Measurements from ENCODE around the gene PRR20G. TPM values are rescaled to one million over a fixed set of nuclear protein-coding genes. Genes with fewer than 3 reads are reported as not detected.

PRR20G gene
- total RNA-seq, 1 experiment from 2014 or later: not detected

DNA sequence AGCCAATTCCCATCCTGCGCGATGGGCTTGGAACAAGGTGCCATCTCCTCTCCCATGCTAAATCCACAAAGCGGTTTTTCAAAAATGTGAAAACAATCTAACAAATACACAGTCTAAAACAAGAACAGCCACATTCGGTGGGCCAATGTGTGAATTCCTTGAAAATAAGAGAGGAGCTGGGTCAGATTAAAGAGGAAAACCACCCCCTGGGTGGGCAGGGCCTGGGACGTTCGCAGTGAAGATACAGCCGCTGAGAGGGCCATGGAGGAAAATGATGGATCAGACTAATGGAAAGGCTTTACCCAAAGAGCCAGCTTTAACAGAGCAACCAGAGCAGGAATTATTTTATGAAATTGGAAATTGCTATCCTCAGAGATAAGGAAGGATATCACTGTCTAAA, 27.4 kb downstream of the PRR20G start:
- H3K4me2 ChIP-seq: no peak overlapping the region
- H3K9me3 ChIP-seq (ENCODE audit: insufficient read depth, low read depth): no peaks in the 10 kb centered on the region
- DNase-seq: no peak
- H3K36me3 ChIP-seq (ENCODE audit: low read depth): no peaks in the 10 kb centered on the region
- no peaks in the 10 kb centered on the region for H4K20me1 ChIP-seq (ENCODE audit: insufficient read depth)
- CTCF ChIA-PET: no interaction called here
- no peaks in the 10 kb centered on the region for H3K4me1 ChIP-seq (replicated peaks; ENCODE audit: insufficient read depth)
- intact Hi-C loops (cut with micrococcal nuclease; ENCODE audit: unreplicated experiment): no loop called here
- H3K79me2 ChIP-seq (ENCODE audit: low read depth): no peaks in the 10 kb centered on the region
- no peak overlapping the region for H2AFZ ChIP-seq
- no peaks in the 10 kb centered on the region; the same call in none of the 2 replicates for H3K27me3 ChIP-seq (ENCODE audit: insufficient read depth, low read depth)
- no peaks in the 10 kb centered on the region for H3K9me2 ChIP-seq (ENCODE audit: insufficient read depth)
- POLR2A ChIA-PET (ENCODE audit: unreplicated experiment): no interaction called here
- H3K27ac ChIP-seq: no peak overlapping the region
- H3K4me3 ChIP-seq: no peak overlapping the region
- H3F3A ChIP-seq (ENCODE audit: insufficient read depth, low read depth): no peaks in the 10 kb centered on the region
- no peak for TF ChIP-seq EZH2 (IDR thresholded peaks at IDR 0.05; ENCODE audit: low read depth)
- TF ChIP-seq, protein P1, sequence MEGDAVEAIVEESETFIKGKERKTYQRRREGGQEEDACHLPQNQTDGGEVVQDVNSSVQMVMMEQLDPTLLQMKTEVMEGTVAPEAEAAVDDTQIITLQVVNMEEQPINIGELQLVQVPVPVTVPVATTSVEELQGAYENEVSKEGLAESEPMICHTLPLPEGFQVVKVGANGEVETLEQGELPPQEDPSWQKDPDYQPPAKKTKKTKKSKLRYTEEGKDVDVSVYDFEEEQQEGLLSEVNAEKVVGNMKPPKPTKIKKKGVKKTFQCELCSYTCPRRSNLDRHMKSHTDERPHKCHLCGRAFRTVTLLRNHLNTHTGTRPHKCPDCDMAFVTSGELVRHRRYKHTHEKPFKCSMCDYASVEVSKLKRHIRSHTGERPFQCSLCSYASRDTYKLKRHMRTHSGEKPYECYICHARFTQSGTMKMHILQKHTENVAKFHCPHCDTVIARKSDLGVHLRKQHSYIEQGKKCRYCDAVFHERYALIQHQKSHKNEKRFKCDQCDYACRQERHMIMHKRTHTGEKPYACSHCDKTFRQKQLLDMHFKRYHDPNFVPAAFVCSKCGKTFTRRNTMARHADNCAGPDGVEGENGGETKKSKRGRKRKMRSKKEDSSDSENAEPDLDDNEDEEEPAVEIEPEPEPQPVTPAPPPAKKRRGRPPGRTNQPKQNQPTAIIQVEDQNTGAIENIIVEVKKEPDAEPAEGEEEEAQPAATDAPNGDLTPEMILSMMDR (conservative IDR thresholded peaks at IDR 0.05): no peak
- no TSS peak for BruUV-seq (replicated peaks)

DNA sequence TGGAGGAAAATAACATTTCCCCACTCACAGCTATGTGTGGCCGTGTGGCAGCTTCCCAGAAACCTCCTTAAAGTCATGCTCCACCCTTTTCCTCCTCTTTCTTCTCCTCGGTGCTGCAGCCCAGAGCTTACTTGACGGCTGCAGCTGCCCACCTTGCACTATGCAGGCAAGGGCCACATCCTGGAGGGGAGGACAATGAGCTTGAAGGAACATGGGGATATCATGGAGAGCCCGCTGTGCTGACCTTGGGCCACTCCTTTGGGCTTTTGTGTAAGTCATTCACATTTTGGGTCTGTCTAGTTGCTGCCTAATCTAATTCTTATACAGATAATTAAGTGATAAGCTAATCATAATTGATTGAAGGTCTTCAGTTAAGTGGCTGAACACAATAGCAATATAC, 28.0 kb downstream of the PRR20G start:
- no TSS peak for BruUV-seq (replicated peaks)
- Histone ChIP-seq H3K4me1 (replicated peaks; ENCODE audit: insufficient read depth) (no peaks in the 10 kb centered on the region), H3K9me2 (ENCODE audit: insufficient read depth) (no peaks in the 10 kb centered on the region), H3K27me3 (ENCODE audit: insufficient read depth, low read depth) (no peaks in the 10 kb centered on the region; the same call in none of the 2 replicates), H3K4me2 (no peak overlapping the region), H3F3A (ENCODE audit: insufficient read depth, low read depth) (no peaks in the 10 kb centered on the region), H4K20me1 (ENCODE audit: insufficient read depth) (no peaks in the 10 kb centered on the region), H3K27ac (no peak overlapping the region), H3K4me3 (no peak overlapping the region), H3K9me3 (ENCODE audit: insufficient read depth, low read depth) (no peaks in the 10 kb centered on the region), H3K36me3 (ENCODE audit: low read depth) (no peaks in the 10 kb centered on the region), H2AFZ (no peak overlapping the region), H3K79me2 (ENCODE audit: low read depth) (no peaks in the 10 kb centered on the region)
- CTCF ChIA-PET: no interaction called here
- POLR2A ChIA-PET (ENCODE audit: unreplicated experiment): no interaction called here
- intact Hi-C loops (cut with micrococcal nuclease; ENCODE audit: unreplicated experiment): loop anchor here (10.0 kb wide), 1 partner anchor 275 kb away; the partner anchor contains the start of gene PLXNA1
- DNase-seq: no peak
- TF ChIP-seq EZH2 (IDR thresholded peaks at IDR 0.05; ENCODE audit: low read depth): no peak
- TF ChIP-seq, protein P1 (conservative IDR thresholded peaks at IDR 0.05): no peak

DNA sequence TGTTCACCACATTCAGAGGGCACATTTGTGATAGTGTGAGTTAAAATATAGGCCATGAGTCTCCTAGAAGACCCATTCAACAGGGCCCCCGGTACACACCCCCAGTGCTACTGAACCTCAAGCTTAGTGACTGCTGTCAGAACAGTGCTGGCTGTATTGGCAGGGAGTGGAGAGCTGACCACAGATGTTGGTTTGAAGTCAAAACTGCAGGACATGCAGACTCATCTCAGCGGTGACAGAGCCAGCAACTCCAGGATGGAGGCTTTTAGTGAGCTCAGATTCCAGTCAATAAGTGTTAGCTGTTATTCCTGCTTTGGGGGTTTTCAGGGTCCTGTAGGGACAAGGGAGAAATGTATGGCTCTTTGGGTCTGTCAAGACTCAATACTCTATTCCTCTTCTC, 29.1 kb downstream of the PRR20G start:
- peaks cover 4% of the 10 kb centered on the region for H3K27me3 ChIP-seq (ENCODE audit: insufficient read depth, low read depth)
- H4K20me1 ChIP-seq (ENCODE audit: insufficient read depth): no peaks in the 10 kb centered on the region
- H3K4me1 ChIP-seq (replicated peaks; ENCODE audit: insufficient read depth): no peaks in the 10 kb centered on the region
- no TSS peak for BruUV-seq (replicated peaks)
- no peaks in the 10 kb centered on the region for H3F3A ChIP-seq (ENCODE audit: insufficient read depth, low read depth)
- TF ChIP-seq, protein P1 (conservative IDR thresholded peaks at IDR 0.05): no peak
- no peak for TF ChIP-seq EZH2 (IDR thresholded peaks at IDR 0.05; ENCODE audit: low read depth)
- CTCF ChIA-PET: no interaction called here
- H3K4me3 ChIP-seq: no peak overlapping the region
- H3K27ac ChIP-seq: no peak overlapping the region
- H3K4me2 ChIP-seq: no peak overlapping the region
- H3K36me3 ChIP-seq (ENCODE audit: low read depth): no peaks in the 10 kb centered on the region
- H2AFZ ChIP-seq: no peak overlapping the region
- H3K79me2 ChIP-seq (ENCODE audit: low read depth): no peaks in the 10 kb centered on the region
- no peaks in the 10 kb centered on the region for H3K9me3 ChIP-seq (ENCODE audit: insufficient read depth, low read depth)
- DNase-seq: no peak
- intact Hi-C loops (cut with micrococcal nuclease; ENCODE audit: unreplicated experiment): loop anchor here (10.0 kb wide), 1 partner anchor 274 kb away; the partner anchor contains the start of gene PLXNA1
- POLR2A ChIA-PET (ENCODE audit: unreplicated experiment): no interaction called here
- no peaks in the 10 kb centered on the region for H3K9me2 ChIP-seq (ENCODE audit: insufficient read depth)

All from PC-9 (cell line).